HG03060 (cell line): ENCODE measurements around the gene ATXN1.

Source experiments
- ATAC-seq: cut with Tn5 transposase; IDR thresholded peaks from one replicate; pipeline ENCODE4 v1.9.1; 2021; ENCODE audit warnings: low read depth, moderate number of reproducible peaks; ENCODE audit not compliant: unreplicated experiment

Gene ATXN1

GRCh38 chr6:16783952-16784565 is 22.8 kb upstream of the ATXN1 start:
- no peak for ATAC-seq

GRCh38 chr6:16783509-16783908 is 22.2 kb upstream of the ATXN1 start:
- no peak for ATAC-seq

- ATAC-seq = no peak
Observed at GRCh38 chr6:16782278-16782677, 21.0 kb upstream of the ATXN1 start.

- ATAC-seq = no peak
Observed at GRCh38 chr6:16781348-16782169, 20.3 kb upstream of the ATXN1 start.

DNA sequence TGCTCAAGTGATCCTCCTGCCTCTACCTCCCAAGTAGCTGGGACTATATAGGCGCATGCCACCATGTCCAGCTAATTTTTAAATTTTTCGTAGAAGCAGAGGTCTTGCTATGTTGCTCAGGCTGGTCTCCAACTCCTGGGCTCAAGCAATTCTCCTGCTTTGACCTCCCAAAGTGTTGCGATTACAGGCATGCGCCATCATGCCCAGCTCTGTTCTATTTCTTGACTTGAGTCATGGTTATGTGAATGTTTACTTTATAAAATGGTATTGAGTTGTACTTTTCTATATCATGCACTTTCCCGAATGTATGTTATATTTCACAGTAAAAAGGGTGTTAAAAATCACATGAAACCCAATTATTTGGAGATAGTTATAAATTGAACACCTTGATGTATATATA is 17.3 kb upstream of the ATXN1 start:
- no peak for ATAC-seq

DNA sequence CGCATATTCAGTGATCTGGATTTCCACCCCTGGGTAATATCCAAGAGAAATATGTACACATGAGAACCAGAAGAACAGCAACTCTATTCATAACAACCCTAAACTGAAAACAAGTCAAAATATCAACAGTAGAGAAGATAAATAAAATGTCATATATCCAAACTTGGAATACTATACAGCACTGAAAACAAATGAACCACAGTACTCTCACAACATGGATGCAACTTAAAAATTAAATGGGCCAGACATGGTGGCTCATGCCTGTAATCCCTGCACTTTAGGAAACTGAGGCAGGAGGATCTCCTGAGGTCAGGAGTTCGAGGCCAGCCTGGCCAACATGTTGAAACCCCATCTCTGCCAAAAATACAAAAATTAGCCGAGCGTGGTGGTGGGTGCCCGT is 16.5 kb upstream of the ATXN1 start:
- ATAC-seq = no peak

DNA sequence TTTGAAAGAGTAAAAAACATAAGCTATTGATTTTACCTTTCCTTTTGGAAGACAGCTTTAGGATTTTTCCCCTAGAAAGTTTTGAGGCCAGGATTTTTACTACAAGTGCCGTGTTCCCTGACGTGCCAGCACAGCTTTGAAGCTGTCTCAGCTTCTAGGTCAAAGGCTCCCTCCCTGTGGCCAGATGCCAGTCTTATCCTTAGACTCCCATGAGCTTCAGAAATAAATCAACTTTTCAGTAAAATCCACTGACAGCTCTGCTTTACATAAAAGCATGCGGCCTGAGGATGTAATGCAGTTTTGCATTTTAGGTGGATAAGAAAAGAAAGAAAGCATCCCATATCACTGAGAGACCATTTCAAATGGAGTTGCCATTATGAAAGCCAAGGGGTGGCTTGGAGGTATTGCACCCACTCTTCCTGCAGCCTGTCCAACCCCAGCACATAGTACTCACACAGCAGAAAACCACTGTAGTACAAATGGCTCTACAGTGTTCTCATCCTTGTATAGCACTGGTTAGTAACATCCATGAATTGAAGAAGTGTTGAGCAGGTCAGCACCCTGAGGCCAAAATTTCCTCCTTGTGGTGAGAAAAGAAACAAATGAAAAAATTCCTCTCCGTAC is 15.2 kb upstream of the ATXN1 start:
- ATAC-seq = no peak

- ATAC-seq = no peak
Observed at GRCh38 chr6:16774437-16774836, 13.2 kb upstream of the ATXN1 start.

- ATAC-seq = no peak
Observed at GRCh38 chr6:16773362-16773761, 12.1 kb upstream of the ATXN1 start.

- peak; percentile 71 for ATAC-seq
Observed at GRCh38 chr6:16770701-16771569, 9.7 kb upstream of the ATXN1 start.

- ATAC-seq = no peak
Observed at GRCh38 chr6:16769986-16770376, 8.7 kb upstream of the ATXN1 start.

GRCh38 chr6:16769131-16769985 is 8.1 kb upstream of the ATXN1 start:
- ATAC-seq = no peak

- no peak for ATAC-seq
Observed at GRCh38 chr6:16768477-16768830, 7.2 kb upstream of the ATXN1 start.

GRCh38 chr6:16767765-16768476 is 6.7 kb upstream of the ATXN1 start:
- ATAC-seq = no peak

DNA sequence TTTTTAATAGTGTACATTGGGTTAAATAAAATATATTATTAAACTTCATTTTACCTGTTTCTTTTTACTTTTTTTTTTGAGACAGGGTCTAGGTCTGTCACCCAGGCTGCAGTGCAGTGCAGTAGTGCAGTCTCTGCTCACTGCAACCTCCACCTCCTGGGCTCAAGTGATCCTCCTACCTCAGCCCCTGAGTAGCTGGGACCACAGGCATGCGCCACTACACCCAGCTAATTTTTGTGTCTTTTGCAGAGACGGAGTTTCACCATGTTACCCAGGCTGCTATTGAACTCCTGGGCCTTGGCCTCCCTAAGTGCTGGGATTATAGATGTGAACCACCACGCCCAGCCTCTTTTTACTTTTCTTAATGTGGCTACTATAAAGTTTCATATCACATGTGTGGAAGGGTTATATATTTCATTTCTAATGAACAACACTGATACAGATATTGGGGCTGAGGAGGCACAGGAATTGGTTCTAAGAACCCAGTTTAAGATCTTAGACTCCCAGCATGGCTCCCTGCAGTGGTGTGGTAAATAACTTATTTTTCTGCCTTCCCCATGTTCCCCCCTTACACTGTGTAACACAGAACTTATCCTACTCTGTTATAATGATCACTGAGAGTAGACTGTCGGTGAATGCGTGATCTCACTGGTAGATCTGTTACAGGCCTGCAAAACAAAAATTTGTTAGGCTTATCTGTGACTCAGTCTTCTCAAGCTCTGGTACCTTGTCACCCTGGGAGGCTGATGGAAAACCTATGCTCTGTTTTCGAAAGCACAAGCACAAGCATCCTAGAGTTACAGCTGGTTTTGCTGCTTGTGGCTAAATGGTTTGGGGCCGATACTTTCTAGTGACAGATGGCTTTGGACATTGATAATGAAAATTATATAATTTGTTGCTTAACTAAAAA is 5.8 kb upstream of the ATXN1 start:
- no peak for ATAC-seq

DNA sequence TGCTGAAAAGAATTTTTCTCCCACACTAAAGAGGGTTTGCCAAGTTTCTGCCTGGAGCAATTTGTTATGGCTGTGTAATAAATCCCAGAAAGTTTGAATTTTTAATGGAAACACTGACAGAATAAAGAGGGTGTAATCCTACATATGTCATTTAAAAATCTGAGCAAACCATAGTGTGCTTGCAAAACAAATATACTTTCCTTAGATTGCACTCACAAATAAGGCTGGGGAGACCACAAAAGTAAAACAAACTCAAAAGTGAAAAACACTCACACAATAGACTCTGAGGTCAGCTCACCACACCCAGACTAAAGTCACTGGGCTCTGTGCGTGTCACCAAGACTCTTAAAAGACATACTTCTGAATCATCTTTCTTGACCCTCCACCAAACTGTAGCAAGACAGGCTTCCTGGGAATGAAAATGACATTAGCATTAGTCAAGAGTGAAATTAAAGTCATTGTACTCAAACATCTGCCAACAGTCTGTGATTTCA is 4.8 kb upstream of the ATXN1 start:
- ATAC-seq = no peak

DNA sequence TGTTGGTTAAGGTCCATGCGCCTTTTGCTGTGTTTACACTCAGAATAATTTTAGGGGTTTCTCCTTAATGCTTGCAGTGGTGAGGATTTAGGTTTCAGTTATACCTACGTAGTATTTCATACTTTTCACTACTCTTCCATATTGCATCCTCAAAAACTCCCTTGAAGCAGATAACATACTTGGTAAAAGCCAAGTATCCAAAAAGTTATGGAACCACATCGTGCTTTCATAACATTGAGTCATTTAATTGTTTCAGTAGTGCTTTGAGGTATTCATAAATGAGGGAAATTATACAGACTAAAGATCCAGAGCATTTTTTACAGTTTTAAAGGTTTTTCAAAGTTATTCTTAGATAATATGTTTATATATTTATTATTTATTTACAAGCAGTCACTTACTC is 4.0 kb upstream of the ATXN1 start:
- no peak for ATAC-seq
